Panc1 (cell line): Measurements from ENCODE around the gene KCNAB3. TPM values are rescaled to one million over a fixed set of nuclear protein-coding genes. Genes with fewer than 3 reads are reported as not detected.

ENCODE experiments used
- ATAC-seq: fragments of 200-7000 bp; cut with Tn5 transposase; 2 replicates; pipeline ENCODE4 v1.9.1; 2020; ENCODE audit warnings: mild to moderate bottlenecking, moderate library complexity
- BruUV-seq: library from RNA; stranded (reverse); fragments of 400-500 nt; replicated peaks from 2 replicates; lab custom pipeline; 2021; lab: Mats Ljungman, UMichigan
- CTCF ChIA-PET: fragments of 300-600 bp; sonication (Branson Sonifier 250); formaldehyde crosslinking; loops from one replicate; lab custom pipeline; 2022; ENCODE audit warnings: antibody characterized with exemption; lab: Charles Lee
- POLR2A ChIA-PET: fragments of 300-600 bp; sonication (Branson Sonifier 250); formaldehyde crosslinking; loops from one replicate; lab custom pipeline; 2022; ENCODE audit warnings: antibody characterized with exemption; lab: Charles Lee
- DNase-seq: peaks from one replicate; pipeline ENCODE4 v3.0.0-alpha.2; 2010; ENCODE audit warnings: low read depth, low spot score
- H3K27ac ChIP-seq: 2 replicates; pipeline ENCODE4 v1.5.1; 2011; ENCODE audit warnings: mild to moderate bottlenecking, low read length, inconsistent platforms
- H3K27me3 ChIP-seq: fragments of 200-500 bp; sonication (Bioruptor generic); 2 replicates; pipeline ENCODE4 v1.6.0; 2014; ENCODE audit warnings: low read length, inconsistent platforms; ENCODE audit not compliant: control insufficient read depth, insufficient read depth
- H3K36me3 ChIP-seq: fragments of 200-500 bp; sonication (Bioruptor generic); 2 replicates; pipeline ENCODE4 v1.5.1; 2014; ENCODE audit warnings: inconsistent platforms, mild to moderate bottlenecking, low read length, moderate library complexity; ENCODE audit not compliant: control insufficient read depth, insufficient read depth
- H3K4me1 ChIP-seq: 2 replicates; pipeline ENCODE4 v1.5.1; 2011; ENCODE audit warnings: inconsistent platforms, mild to moderate bottlenecking, low read length, moderate library complexity; ENCODE audit not compliant: control insufficient read depth, insufficient read depth
- H3K4me3 ChIP-seq, 2 experiments: 2 replicates each; pipeline ENCODE4 v1.5.1; 2011 to 2012; ENCODE audit warnings: low read depth in 2 of 2, low read length in 2 of 2, mild to moderate bottlenecking in 2 of 2, inconsistent platforms in 1 of 2, moderate library complexity in 1 of 2
- H3K9me3 ChIP-seq: fragments of 200-500 bp; sonication (Bioruptor generic); 2 replicates; pipeline ENCODE4 v1.5.1; 2014; ENCODE audit warnings: low read depth, mild to moderate bottlenecking, inconsistent platforms, low read length, moderate library complexity; ENCODE audit not compliant: control insufficient read depth, insufficient read depth
- CTCF ChIP-seq: fragments of 450-650 bp; IDR thresholded peaks from 2 replicates; pipeline ENCODE4 v1.5.1; 2017; ENCODE audit warnings: mild to moderate bottlenecking
- POLR2AphosphoS5 ChIP-seq: IDR thresholded peaks from 2 replicates; pipeline ENCODE4 v1.6.1; 2012; ENCODE audit warnings: mild to moderate bottlenecking, low read depth, low read length, moderate library complexity
- REST ChIP-seq, 2 experiments: IDR thresholded peaks; 2 replicates each; pipeline ENCODE4 v1.6.1; 2011 to 2012; ENCODE audit warnings: low read depth in 2 of 2, control low read depth in 1 of 2, low read length in 1 of 2, mild to moderate bottlenecking in 1 of 2, moderate library complexity in 1 of 2; ENCODE audit not compliant: insufficient read depth in 1 of 2
- SIN3A ChIP-seq: IDR thresholded peaks from 2 replicates; pipeline ENCODE4 v1.6.1; 2012; ENCODE audit warnings: low read depth, mild to moderate bottlenecking, low read length, moderate library complexity, borderline replicate concordance; ENCODE audit not compliant: insufficient read depth
- TCF7L2 ChIP-seq: IDR thresholded peaks from 2 replicates; pipeline ENCODE4 v1.6.1; 2011; ENCODE audit warnings: mild to moderate bottlenecking, low read depth, low read length, inconsistent platforms
- in situ Hi-C: cut with HindIII; loops from 2 replicates; pipeline ENCODE4 v1.10.0; 2016; ENCODE audit warnings: low sequenced_read_pairs, low pct_unique_long_range_greater_than_20kb
- intact Hi-C: fragments of 100-400 bp; cut with micrococcal nuclease; formaldehyde crosslinking; loops from one replicate; pipeline ENCODE4 v1.10.0; 2022; ENCODE audit not compliant: unreplicated experiment
- total RNA-seq: library from RNA; stranded (reverse); gene quantifications from one replicate; pipeline ENCODE4 v1.2.1, GENCODE V29; 2021; ENCODE audit not compliant: unreplicated experiment

Gene KCNAB3
- total RNA-seq, 1 experiment from 2014 or later: 3.5 TPM

GRCh38 chr17:7922269-7922844 lies 7.3 kb downstream of the KCNAB3 start:
- Histone ChIP-seq H3K36me3 (no peaks in the 10 kb centered on the region), H3K4me1 (no peaks in the 10 kb centered on the region; the same call in 1 of the 2 replicates), H3K27me3 (no peaks in the 10 kb centered on the region), H3K27ac (peak overlapping the region; percentile 82), H3K4me3 (peak overlapping the region; percentile 31 to 52), H3K9me3 (no peaks in the 10 kb centered on the region)
- TF ChIP-seq SIN3A (no peak), REST (IDR thresholded peaks at IDR 0.05; ENCODE audit: insufficient read depth in 1 of 2, low read depth in 2 of 2, low read length in 1 of 2) (no peak), CTCF (no peak), TCF7L2 (no peak), POLR2AphosphoS5 (no peak)
- BruUV-seq: no TSS peak
- intact Hi-C loops: no loop called here
- ChIA-PET POLR2A (no interaction called here), CTCF (no interaction called here)
- in situ Hi-C loops: no loop called here
- ATAC-seq (no peak; the same call in 1 of the 2 replicates), DNase-seq (no peak)

- BruUV-seq: no TSS peak
- ATAC-seq: no peak
- no peak for DNase-seq
- in situ Hi-C loops: no loop called here
- TF ChIP-seq SIN3A (no peak), CTCF (no peak), REST (IDR thresholded peaks at IDR 0.05; ENCODE audit: insufficient read depth in 1 of 2, low read depth in 2 of 2, low read length in 1 of 2) (no peak), TCF7L2 (no peak), POLR2AphosphoS5 (no peak)
- H3K9me3 ChIP-seq: no peaks in the 10 kb centered on the region
- intact Hi-C loops: no loop called here
- ChIA-PET CTCF (interaction anchor here (0.5 kb wide), 1 partner anchor 95 kb away, joined by 9 read pairs; no protein-coding TSS in a partner anchor), POLR2A (interaction anchor here (0.5 to 0.7 kb wide), 3 partner anchors 15 to 80 kb away, joined by 3 to 6 read pairs (median 5); partner anchors contain the start of genes CNTROB and TRAPPC1)
- H3K27ac ChIP-seq: peak overlapping the region; percentile 80
- H3K4me3 ChIP-seq: peak overlapping the region in 1 of 2 experiments; percentile 54; a peak in 2 of 4 replicates
- H3K36me3 ChIP-seq: peaks cover 3% of the 10 kb centered on the region
- H3K27me3 ChIP-seq: no peaks in the 10 kb centered on the region
- peaks cover 10% of the 10 kb centered on the region for H3K4me1 ChIP-seq
Observed at GRCh38 chr17:7916808-7917207, 12.8 kb downstream of the KCNAB3 start.
